ENCODE data around the gene HTR3C.

Gene HTR3C

GRCh38 chr3:184085389-184085852, 32.6 kb downstream of the HTR3C start:
- no peak for DNase-seq (ENCODE audit: low spot score)

DNA sequence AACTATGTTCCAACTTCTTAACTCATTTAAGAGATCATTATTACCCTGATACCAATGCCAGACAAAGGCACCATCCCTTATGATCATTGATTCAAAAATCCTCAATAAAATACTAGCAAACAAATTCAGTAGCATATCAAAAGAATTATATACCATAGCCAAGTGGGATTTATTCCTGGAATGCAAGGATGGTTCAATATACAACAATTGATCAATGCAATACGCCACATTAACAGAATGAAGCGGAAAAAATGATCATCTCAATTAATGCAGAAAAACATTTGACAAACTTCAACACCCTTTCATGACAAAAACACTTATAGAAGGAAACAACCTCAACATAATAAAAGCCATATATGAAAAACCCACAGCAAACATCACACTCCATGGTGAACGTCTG, 39.4 kb downstream of the HTR3C start:
- no peak for DNase-seq (ENCODE audit: low spot score)

- no peak for DNase-seq (ENCODE audit: low spot score)
Observed at GRCh38 chr3:184096811-184097383, 44.0 kb downstream of the HTR3C start, which contains the start of gene HTR3E. Gene HTR3E (plus strand): TSS chr3:184097064. CDS start chr3:184097530, 466 bp downstream.

- DNase-seq (ENCODE audit: low spot score), result no peak
Observed at GRCh38 chr3:184097556-184097955, 44.7 kb downstream of the HTR3C start.

DNA sequence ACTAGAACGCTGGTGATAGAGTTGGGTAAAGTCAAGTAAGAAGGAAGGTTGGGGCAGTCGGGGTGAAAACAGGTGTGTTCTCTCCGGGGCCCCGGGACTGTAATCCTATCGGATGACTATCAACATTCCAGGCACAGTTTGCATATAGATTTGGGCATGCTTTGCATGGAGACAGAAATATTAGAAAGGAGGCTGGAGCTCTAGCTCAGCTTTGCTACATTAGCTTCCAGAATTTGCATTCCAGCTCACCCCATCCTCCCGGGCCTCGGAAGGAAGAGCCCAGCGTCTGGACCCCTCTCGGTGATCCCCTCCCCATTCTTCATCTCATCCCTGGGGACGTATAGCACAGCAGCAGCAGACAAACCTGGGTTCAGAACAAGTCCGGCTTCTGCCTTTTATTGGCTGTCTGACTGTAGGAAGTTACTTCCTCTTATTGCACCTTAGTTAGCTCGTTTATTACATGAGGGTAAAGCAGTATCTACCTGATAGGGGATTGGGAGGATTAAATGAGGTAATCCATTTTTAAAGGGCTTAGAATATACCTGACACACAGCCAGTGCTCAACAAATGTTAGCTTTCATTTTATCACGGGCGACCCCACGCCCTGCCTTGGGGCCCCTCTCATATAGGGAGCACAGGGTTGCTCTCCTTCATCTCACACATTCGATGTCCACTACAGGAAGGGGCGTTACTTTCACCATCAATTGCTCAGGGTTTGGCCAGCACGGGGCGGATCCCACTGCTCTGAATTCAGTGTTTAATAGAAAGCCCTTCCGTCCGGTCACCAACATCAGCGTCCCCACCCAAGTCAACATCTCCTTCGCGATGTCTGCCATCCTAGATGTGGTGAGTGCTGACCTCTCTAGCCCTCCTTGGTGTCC, 47.2 kb downstream of the HTR3C start:
- no peak for DNase-seq (ENCODE audit: low spot score)

Small RNA genes within 50 kb of the gene (small RNA-seq; reads per million reads assigned to genes)
- gene RF00019, result 0 reads per million in 2 experiments

Data from SK-N-DZ (cell line).